ENCODE results near the gene CDK10. TPM values are rescaled to one million over a fixed set of nuclear protein-coding genes. Genes with fewer than 3 reads are reported as not detected.

Gene CDK10
- total RNA-seq, 1 donor from 2014 or later = 56.9 TPM

DNA sequence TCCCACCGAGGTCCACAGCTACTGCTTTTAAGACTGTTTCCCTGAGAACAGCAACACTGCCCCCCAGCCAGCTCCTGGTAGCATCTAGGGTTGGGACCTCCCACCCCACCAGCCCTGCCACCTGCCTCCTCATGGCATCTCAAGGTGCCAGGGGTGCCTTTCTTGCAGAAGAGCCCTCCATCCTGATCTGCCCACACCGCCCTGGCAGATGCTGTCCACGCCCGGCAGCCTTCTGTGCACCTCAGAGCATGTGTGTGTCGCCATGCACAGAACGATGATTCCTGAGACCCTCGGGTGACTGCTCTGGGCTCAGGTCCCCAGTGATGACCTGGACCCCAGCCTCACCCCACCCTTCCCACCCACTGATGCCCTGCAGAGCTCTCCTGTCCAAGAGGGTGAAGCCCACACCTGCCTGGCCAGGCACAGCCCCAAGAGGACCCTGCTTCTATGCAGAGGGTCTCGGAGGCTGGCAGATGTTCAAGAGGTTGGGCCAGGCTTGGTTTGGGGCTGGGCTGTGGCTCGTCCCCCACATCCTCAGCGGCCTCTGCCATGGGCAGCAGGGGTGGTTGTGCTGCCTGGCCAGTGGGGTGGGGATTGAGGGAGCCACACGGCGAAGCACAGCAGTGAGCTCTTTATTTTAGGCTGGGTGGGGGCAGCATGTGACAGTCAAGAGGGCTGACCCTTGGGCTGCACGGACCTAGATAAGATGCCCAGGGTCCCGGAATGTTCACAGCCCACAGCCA lies 20.2 kb downstream of the CDK10 start:
- H3K4me3 Mint-ChIP-seq (ENCODE audit: unreplicated experiment) = no peak overlapping the region
- peaks cover 6% of the 10 kb centered on the region for H3K9me3 Mint-ChIP-seq (ENCODE audit: unreplicated experiment)
- DNase-seq = no peak
- no peaks in the 10 kb centered on the region for H3K36me3 Mint-ChIP-seq (ENCODE audit: unreplicated experiment)
- H3K27ac Mint-ChIP-seq (ENCODE audit: unreplicated experiment) = no peak overlapping the region
- TF ChIP-seq, protein P1, sequence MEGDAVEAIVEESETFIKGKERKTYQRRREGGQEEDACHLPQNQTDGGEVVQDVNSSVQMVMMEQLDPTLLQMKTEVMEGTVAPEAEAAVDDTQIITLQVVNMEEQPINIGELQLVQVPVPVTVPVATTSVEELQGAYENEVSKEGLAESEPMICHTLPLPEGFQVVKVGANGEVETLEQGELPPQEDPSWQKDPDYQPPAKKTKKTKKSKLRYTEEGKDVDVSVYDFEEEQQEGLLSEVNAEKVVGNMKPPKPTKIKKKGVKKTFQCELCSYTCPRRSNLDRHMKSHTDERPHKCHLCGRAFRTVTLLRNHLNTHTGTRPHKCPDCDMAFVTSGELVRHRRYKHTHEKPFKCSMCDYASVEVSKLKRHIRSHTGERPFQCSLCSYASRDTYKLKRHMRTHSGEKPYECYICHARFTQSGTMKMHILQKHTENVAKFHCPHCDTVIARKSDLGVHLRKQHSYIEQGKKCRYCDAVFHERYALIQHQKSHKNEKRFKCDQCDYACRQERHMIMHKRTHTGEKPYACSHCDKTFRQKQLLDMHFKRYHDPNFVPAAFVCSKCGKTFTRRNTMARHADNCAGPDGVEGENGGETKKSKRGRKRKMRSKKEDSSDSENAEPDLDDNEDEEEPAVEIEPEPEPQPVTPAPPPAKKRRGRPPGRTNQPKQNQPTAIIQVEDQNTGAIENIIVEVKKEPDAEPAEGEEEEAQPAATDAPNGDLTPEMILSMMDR (IDR thresholded peaks at IDR 0.05; ENCODE audit: partially characterized antibody, unreplicated experiment) = no peak
- H3K4me1 Mint-ChIP-seq (ENCODE audit: low read depth, unreplicated experiment) = peaks cover 6% of the 10 kb centered on the region
- peaks cover 6% of the 10 kb centered on the region for H3K27me3 Mint-ChIP-seq (ENCODE audit: unreplicated experiment)

DNA sequence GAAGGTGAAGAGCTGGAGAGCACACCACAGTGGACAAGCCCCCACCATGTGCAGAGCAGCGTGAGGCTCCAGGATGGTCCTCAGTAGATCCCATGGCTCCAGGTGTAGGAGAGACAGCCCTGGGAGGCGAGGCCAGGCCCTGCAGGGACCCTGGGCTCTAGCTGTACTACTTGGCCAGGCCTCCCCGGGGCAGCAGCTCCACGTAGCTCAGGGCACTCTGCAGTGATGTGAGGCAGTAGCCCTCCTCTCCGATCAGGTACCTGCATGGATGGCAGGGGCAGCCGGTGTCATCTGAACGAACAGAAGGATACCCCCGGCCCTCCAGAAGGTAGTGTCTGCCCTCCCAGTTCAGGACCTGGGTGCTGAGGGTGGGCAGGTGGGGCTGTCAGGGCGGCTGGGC lies 21.2 kb downstream of the CDK10 start:
- TF ChIP-seq, protein P1 (IDR thresholded peaks at IDR 0.05; ENCODE audit: partially characterized antibody, unreplicated experiment) = no peak
- H3K9me3 Mint-ChIP-seq (ENCODE audit: unreplicated experiment) = peaks cover 6% of the 10 kb centered on the region
- peaks cover 3% of the 10 kb centered on the region for H3K27me3 Mint-ChIP-seq (ENCODE audit: unreplicated experiment)
- no peak for DNase-seq
- no peak overlapping the region for H3K27ac Mint-ChIP-seq (ENCODE audit: unreplicated experiment)
- peaks cover 4% of the 10 kb centered on the region for H3K4me1 Mint-ChIP-seq (ENCODE audit: low read depth, unreplicated experiment)
- no peak overlapping the region for H3K4me3 Mint-ChIP-seq (ENCODE audit: unreplicated experiment)
- no peaks in the 10 kb centered on the region for H3K36me3 Mint-ChIP-seq (ENCODE audit: unreplicated experiment)

DNA sequence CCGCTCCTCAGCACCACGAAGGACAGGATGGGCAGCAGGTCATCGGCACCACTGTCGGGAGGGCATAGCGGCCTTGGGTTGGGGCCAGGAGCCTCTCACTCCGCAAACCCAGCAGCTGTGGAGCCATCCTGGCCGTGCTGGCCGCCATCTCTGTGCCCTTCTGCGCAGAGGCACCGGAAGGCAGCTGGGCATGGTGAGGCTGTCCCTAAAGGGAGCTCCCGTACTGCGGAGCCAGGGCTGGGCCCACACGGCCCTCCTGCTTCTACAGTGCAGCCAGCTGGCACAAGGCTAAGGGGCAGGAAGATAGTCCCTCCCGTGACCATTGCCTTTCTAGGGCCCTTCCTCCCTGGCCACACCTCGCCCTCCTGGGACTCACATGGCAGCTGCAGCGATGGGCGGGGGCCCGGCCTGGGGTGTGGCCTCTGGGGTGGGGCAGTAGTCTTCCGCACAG lies 22.0 kb downstream of the CDK10 start:
- Mint-ChIP-seq H3K27ac (ENCODE audit: unreplicated experiment) (no peak overlapping the region), H3K4me1 (ENCODE audit: low read depth, unreplicated experiment) (peaks cover 4% of the 10 kb centered on the region), H3K4me3 (ENCODE audit: unreplicated experiment) (no peak overlapping the region), H3K36me3 (ENCODE audit: unreplicated experiment) (no peaks in the 10 kb centered on the region), H3K9me3 (ENCODE audit: unreplicated experiment) (peaks cover 5% of the 10 kb centered on the region), H3K27me3 (ENCODE audit: unreplicated experiment) (peaks cover 3% of the 10 kb centered on the region)
- DNase-seq = no peak
- TF ChIP-seq, protein P1 (IDR thresholded peaks at IDR 0.05; ENCODE audit: partially characterized antibody, unreplicated experiment) = no peak

DNA sequence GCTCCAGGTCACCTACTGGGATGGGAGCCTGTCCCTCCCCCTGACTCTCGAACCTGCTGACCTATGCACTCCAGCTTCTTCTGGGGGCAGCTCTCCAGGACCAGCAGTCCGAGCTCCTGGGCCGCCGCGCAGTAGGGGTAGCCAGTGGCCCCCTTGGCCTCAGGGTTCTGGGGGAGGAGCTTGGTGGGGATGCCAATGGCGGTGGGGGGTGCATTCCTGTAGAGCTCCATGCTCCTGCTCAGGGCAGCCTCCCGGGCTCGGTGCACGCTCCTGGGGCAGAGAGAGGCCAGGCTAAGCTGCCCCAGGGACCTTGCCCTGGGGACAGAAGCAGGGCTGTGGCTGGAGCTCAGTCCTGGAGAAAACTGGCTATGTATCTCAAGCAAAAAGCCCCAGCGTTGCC lies 22.7 kb downstream of the CDK10 start:
- H3K4me1 Mint-ChIP-seq (ENCODE audit: low read depth, unreplicated experiment) = peaks cover 4% of the 10 kb centered on the region
- no peak overlapping the region for H3K27ac Mint-ChIP-seq (ENCODE audit: unreplicated experiment)
- no peak overlapping the region for H3K4me3 Mint-ChIP-seq (ENCODE audit: unreplicated experiment)

More for the DNA sequence above, 22.7 kb downstream of the CDK10 start:
- Mint-ChIP-seq H3K36me3 (ENCODE audit: unreplicated experiment) (no peaks in the 10 kb centered on the region), H3K9me3 (ENCODE audit: unreplicated experiment) (peaks cover 4% of the 10 kb centered on the region), H3K27me3 (ENCODE audit: unreplicated experiment) (peaks cover 3% of the 10 kb centered on the region)
- DNase-seq = no peak
- TF ChIP-seq, protein P1 (IDR thresholded peaks at IDR 0.05; ENCODE audit: partially characterized antibody, unreplicated experiment) = no peak

Measured in glutamatergic neuron (in vitro differentiated cells).